IPS DF 6.9 (cell line): ENCODE data around the gene IGSF9.

ENCODE experiments used
- DNase-seq: peaks from one replicate; pipeline ENCODE4 v3.0.0-alpha.2; 2013; ENCODE audit warnings: low read depth, low spot score
- H3K27ac ChIP-seq: one replicate; pipeline ENCODE4 v1.5.1; 2013; ENCODE audit warnings: low read length, control low read depth
- H3K27me3 ChIP-seq: 2 replicates; pipeline ENCODE4 v1.6.1; 2013; ENCODE audit warnings: mild to moderate bottlenecking, low read length; ENCODE audit not compliant: control insufficient read depth, insufficient read depth
- H3K36me3 ChIP-seq: 2 replicates; pipeline ENCODE4 v1.6.1; 2013; ENCODE audit warnings: low read length; ENCODE audit not compliant: control insufficient read depth, insufficient read depth
- H3K4me1 ChIP-seq: 2 replicates; pipeline ENCODE4 v1.6.1; 2013; ENCODE audit warnings: low read length; ENCODE audit not compliant: control insufficient read depth, insufficient read depth
- H3K4me3 ChIP-seq: 2 replicates; pipeline ENCODE4 v1.5.1; 2013; ENCODE audit warnings: mild to moderate bottlenecking, low read length
- H3K9me3 ChIP-seq: 2 replicates; pipeline ENCODE4 v1.6.1; 2013; ENCODE audit warnings: low read length, inconsistent platforms; ENCODE audit not compliant: control insufficient read depth, insufficient read depth
- WGBS: extraction: QIAGEN DNeasy Blood & Tissue Kit; methylation state at CpG from one replicate; pipeline ENCODE4 v1.1.7; 2013; ENCODE audit warnings: mixed read lengths, missing lambda C conversion rate; ENCODE audit not compliant: insufficient read length, insufficient coverage; 5-methylcytosine and 5-hydroxymethylcytosine counted together

IGSF9 gene

DNA sequence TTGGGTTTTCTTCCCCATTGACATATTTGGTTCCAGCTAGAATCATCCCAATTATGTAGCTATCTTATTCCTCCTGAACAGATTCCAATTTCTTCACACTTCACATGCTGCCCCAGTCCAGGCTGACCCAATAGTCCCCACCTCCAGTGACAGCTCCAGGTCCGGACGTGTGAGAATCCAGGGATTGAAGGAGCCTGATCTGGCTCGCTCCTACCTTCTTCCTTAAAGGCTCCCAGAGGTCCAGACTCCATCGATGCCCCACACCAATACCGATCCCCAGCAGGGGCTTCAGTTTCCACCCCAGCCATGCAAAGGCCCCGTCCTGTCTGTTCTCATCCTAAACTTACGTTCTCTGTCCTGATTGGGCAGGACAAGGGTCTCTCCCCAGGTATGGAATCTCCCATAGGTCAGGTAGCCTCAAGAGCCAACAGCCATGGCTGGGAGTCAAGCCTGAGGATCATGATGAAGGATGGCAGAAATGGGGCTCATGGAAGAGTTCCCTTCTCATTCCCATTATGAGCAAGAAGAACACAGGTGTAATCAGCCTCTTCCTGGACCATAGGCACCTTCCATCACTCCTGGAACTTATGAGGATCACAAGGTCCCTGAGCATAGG is 29.0 kb upstream of the IGSF9 start:
- no peak for DNase-seq
- Histone ChIP-seq H3K27ac (no peak overlapping the region), H3K36me3 (no peaks in the 10 kb centered on the region), H3K9me3 (no peaks in the 10 kb centered on the region), H3K27me3 (no peaks in the 10 kb centered on the region), H3K4me3 (no peak overlapping the region), H3K4me1 (no peaks in the 10 kb centered on the region)
- WGBS, result no CpG with 5 or more reads among the region's 7 CpGs

DNA sequence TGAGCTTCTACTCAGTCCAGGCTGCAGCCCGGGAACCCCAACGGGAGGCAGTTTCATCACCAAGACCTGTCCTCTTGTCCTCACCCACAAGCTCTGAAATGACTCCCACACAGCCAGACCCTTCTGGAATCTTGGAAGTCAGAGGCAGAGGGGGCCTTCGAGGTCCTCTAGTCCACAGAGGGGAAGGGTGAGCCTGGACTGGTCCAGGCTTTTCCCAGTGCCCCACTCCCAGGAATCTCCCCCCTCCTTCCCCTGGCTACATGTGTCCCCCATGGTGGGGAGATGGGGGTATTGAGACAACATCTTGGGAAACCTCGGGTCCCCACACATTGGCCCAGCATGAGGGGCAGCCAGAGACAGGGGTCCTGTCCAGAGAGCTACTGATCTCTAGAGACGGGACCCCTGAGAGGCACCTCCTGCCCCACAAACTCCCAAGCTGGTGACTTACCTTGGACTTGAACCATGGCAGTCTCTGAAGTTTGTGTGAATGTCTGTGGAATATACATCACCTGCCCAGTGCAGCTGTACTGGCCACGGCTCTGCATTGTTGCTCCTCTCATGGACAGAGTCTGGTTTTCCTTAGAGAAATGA is 28.0 kb upstream of the IGSF9 start:
- Histone ChIP-seq H3K4me3 (no peak overlapping the region), H3K9me3 (no peaks in the 10 kb centered on the region)

DNA sequence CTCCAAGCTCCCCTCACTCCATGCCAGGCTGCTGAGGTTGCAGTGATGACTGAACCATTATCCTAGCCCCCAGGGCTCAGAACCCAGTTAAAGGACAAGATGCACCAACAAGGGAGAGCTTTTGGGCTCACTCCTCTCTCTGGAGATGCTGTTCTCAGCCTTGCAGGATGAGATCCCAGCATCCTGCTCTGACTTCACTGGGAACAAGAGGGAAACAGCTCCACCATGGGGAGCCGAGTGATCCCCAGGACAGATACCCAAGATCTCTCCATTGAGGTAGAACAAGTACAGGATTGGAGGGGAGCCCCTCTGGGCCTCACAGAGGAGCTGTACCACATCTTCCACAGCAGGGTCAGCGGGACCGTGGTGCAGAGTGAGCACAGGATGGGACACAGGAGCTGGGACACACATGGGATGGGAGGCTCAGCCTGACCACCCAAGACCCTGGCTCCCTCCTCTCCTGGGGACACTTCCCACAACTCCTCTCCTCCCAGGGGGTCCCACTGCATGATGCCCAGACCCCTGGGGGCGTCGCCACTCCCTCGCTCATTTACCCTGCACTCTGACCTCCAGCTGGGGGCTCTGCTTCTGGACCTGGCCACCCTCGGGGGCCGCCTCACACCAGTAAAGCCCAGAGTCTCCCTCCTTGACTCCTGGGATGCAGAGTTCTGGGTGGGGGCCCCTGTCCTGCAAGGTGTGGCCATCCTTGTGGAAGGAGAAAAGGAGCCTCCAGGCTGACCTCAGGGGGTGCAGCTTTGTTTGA is 27.2 kb upstream of the IGSF9 start:
- Histone ChIP-seq H3K4me3 (no peak overlapping the region), H3K27me3 (no peaks in the 10 kb centered on the region), H3K36me3 (no peaks in the 10 kb centered on the region), H3K27ac (no peak overlapping the region), H3K9me3 (no peaks in the 10 kb centered on the region), H3K4me1 (no peaks in the 10 kb centered on the region)
- DNase-seq, result no peak
- no CpG with 5 or more reads among the region's 8 CpGs for WGBS

More for the DNA sequence above, 28.0 kb upstream of the IGSF9 start:
- H3K27ac ChIP-seq, result no peak overlapping the region
- no peaks in the 10 kb centered on the region for H3K36me3 ChIP-seq
- H3K4me1 ChIP-seq, result no peaks in the 10 kb centered on the region
- DNase-seq, result no peak
- H3K27me3 ChIP-seq, result no peaks in the 10 kb centered on the region
- WGBS, result no CpG with 5 or more reads among the region's 6 CpGs

DNA sequence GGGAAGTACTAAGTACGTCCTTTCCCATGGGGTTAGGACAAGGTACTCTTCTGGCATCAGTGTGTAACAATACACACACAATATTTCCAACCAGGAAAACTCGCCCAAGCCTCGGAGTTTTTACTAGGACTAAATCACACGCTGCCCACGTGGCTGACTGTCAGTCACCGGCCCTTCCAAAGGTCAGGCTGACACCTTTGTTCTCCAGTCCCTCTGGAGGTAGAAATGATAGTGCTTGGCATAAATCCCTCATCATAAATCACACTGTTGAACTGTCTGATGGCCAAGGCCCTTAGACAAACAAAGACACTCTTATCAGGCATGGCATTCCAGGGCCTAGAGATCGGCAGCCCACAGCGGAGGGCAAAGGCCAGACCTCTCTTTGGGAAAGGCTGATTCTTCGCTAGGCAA is 25.5 kb upstream of the IGSF9 start:
- Histone ChIP-seq H3K27ac (no peak overlapping the region), H3K4me3 (no peak overlapping the region), H3K9me3 (no peaks in the 10 kb centered on the region), H3K27me3 (no peaks in the 10 kb centered on the region), H3K36me3 (no peaks in the 10 kb centered on the region), H3K4me1 (no peaks in the 10 kb centered on the region)
- no peak for DNase-seq
- no CpG with 5 or more reads among the region's 9 CpGs for WGBS

DNA sequence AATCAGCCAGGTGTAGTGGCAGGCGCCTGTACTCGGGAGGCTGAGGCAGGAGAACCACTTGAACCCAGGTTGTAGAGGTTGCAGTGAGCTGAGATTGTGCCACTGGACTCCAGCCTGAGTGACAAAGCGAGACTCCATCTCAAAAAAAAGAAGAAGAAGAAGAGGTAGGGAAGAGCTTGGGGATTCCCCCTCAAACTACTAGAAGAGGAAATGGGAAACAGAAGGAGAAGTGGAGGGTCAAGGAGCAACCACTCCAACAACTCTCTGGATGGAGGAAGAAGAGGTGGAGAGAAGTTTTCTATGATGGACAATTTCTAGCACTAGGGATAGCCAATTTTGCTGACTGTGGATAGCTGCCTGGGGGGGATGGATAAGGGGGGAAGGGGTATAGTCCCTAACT is 23.5 kb upstream of the IGSF9 start:
- WGBS, result no CpG with 5 or more reads among the region's 3 CpGs
- Histone ChIP-seq H3K36me3 (no peaks in the 10 kb centered on the region), H3K27ac (no peak overlapping the region), H3K4me1 (no peaks in the 10 kb centered on the region), H3K27me3 (no peaks in the 10 kb centered on the region), H3K9me3 (no peaks in the 10 kb centered on the region), H3K4me3 (no peak overlapping the region)
- DNase-seq, result no peak

DNA sequence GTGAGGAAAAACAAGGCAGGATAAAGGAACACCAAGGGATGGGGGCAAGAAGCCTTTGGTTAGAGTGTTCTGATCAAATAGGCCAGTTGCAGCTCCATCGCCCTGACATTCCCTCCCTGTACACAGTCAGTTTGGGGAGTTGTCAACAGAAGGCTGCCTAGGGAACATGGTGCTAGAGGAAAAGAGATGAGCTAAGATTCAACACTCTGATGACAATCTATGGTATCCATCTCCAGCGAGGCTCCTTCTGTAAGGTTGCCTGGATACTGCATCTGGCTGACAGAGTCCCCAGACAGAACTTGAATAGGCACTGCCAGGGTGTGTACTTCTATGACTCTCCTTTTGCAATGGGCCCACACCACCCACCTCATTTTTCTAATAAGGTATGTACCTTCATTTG is 19.9 kb upstream of the IGSF9 start:
- DNase-seq, result no peak
- Histone ChIP-seq H3K9me3 (no peaks in the 10 kb centered on the region), H3K4me1 (no peaks in the 10 kb centered on the region), H3K27me3 (no peaks in the 10 kb centered on the region), H3K4me3 (no peak overlapping the region), H3K27ac (no peak overlapping the region), H3K36me3 (no peaks in the 10 kb centered on the region)
- no CpG with 5 or more reads among the region's 2 CpGs for WGBS

DNA sequence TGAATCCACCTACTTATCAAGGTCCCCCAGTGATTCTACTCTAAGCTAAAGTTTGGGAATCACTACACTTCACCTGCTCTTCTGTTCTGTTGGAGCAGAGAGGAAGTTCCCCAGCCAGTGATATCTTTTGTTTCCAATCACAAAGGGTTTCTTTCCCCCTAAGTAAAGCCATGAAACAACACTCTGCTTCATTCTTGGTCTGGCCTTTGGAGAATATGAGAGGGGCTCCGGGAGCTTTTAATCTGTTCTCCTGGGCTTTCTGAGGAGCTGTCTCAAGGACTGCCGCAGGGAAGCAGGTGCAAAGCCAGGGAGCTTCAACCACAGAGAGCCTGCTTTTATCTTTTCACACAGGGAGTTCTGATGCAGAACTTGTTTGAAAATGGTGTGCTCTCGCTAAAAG is 18.7 kb upstream of the IGSF9 start:
- WGBS, result no CpG with 5 or more reads among the region's 3 CpGs
- H3K9me3 ChIP-seq, result no peaks in the 10 kb centered on the region
- H3K4me1 ChIP-seq, result no peaks in the 10 kb centered on the region
- H3K27ac ChIP-seq, result no peak overlapping the region
- no peak overlapping the region for H3K4me3 ChIP-seq
- no peaks in the 10 kb centered on the region for H3K27me3 ChIP-seq
- H3K36me3 ChIP-seq, result no peaks in the 10 kb centered on the region
- no peak for DNase-seq

DNA sequence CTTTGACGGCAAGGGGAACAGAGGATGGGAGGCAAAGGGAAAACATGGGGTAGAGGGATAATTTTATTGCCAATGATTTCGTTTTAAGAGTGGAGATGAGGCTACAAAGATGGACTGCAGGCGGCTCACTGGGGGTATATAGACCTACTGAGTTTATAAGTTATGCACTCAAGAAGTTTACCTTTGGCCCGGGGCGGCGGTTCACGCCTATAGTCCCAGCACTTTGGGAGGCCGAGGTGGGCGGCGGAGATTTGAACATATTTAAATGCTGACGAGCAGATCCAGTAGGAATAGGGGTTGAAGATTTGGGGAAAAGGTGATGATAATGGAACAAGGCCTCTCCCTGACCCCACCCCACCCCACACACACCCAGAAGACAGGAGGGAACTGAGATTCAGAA is 16.8 kb upstream of the IGSF9 start:
- H3K36me3 ChIP-seq, result no peaks in the 10 kb centered on the region
- no peak overlapping the region for H3K4me3 ChIP-seq
- H3K4me1 ChIP-seq, result no peaks in the 10 kb centered on the region
- no CpG with 5 or more reads among the region's 11 CpGs for WGBS
- no peak overlapping the region for H3K27ac ChIP-seq
- no peak for DNase-seq
- no peaks in the 10 kb centered on the region for H3K9me3 ChIP-seq
- no peaks in the 10 kb centered on the region for H3K27me3 ChIP-seq

DNA sequence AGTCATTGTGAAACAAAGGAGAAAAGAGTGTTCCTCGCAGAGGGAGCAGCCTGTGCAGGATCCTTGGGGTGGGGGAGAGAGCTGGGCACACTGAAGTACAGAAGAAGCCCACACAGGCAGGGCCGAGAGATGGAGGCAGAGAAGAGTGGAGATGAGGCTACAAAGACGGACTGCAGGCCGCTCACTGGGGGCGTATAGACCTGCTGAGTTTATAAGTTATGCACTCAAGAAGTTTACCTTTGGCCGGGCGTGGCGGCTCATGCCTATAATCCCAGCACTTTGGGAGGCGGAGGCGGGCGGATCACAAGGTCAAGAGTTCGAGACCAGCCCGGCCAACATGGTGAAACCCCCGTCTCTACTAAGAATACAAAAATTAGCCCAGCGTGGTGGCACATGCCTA is 16.2 kb upstream of the IGSF9 start:
- Histone ChIP-seq H3K27me3 (no peaks in the 10 kb centered on the region), H3K9me3 (no peaks in the 10 kb centered on the region), H3K4me3 (no peak overlapping the region), H3K27ac (no peak overlapping the region), H3K4me1 (no peaks in the 10 kb centered on the region), H3K36me3 (no peaks in the 10 kb centered on the region)
- WGBS, result no CpG with 5 or more reads among the region's 15 CpGs
- no peak for DNase-seq

DNA sequence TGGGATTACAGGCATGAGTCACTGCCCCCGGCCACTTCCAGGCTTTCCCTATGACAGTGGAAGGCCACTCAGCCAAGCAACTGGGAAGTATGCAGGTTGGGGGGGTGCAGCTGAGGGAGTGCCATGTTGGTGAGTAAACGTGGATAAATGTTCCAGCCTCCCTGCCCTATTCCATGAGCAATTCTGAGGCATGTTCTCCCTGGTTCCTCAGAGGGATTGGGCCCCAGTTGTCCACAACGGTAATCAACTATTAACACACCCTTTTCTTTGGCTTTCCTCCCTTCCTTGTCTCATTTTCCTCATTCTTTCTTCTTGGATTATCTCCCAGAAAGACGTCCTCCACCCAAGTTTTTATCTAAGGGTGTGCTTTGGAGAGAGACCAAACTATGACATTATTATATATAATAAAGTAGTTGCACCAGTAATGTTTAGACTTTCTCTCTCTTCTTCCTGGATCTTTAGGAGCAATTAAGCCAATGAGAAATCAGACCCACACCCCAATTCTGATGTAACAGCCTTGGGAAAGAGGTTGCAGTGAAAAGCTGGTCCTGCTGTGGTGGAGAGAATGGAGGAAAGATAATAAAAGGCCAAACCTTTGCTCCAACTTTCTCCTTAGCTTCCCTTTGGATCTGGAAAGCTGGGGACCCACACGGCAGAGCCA is 15.4 kb upstream of the IGSF9 start:
- no peak overlapping the region for H3K4me3 ChIP-seq
- WGBS, result no CpG with 5 or more reads among the region's 5 CpGs

More for the DNA sequence above, 15.4 kb upstream of the IGSF9 start:
- Histone ChIP-seq H3K27me3 (no peaks in the 10 kb centered on the region), H3K36me3 (no peaks in the 10 kb centered on the region), H3K9me3 (no peaks in the 10 kb centered on the region), H3K4me1 (no peaks in the 10 kb centered on the region), H3K27ac (no peak overlapping the region)
- no peak for DNase-seq
